Esophagus muscularis mucosa (tissue), 4 donors: ENCODE results near the gene TMEM176B. TPM values are rescaled to one million over a fixed set of nuclear protein-coding genes. Genes with fewer than 3 reads are reported as not detected.

ENCODE experiments used
- DNase-seq: peaks from one replicate; pipeline ENCODE4 v3.0.0-alpha.2; 2017; ENCODE audit errors: extremely low spot score
- H3K27ac ChIP-seq, 4 donors: fragments of 200-600 bp; sonication (generic); replicated peaks in 1 of 4; 1 replicate in 3 of 4; 2 replicates in 1 of 4; pipeline ENCODE4 v1.5.1; 2016 to 2019; ENCODE audit warnings: mild to moderate bottlenecking in 1 of 4
- H3K27me3 ChIP-seq, 4 donors: fragments of 200-600 bp; sonication (generic); one replicate each; pipeline versions ENCODE4 v1.5.1 to v1.6.0; 2016 to 2019
- H3K36me3 ChIP-seq, 4 donors: fragments of 200-600 bp; sonication (generic); one replicate each; pipeline ENCODE4 v1.5.1; 2016 to 2019
- H3K4me1 ChIP-seq, 4 donors: fragments of 200-600 bp; sonication (generic); one replicate each; pipeline ENCODE4 v1.5.1; 2016 to 2019
- H3K4me3 ChIP-seq, 4 donors: fragments of 200-600 bp; sonication (generic); 1 replicate in 2 of 4; 2 replicates in 2 of 4; pipeline ENCODE4 v1.5.1; 2016 to 2019; ENCODE audit warnings: mild to moderate bottlenecking in 4 of 4, moderate library complexity in 1 of 4
- H3K9me3 ChIP-seq, 4 donors: fragments of 200-600 bp; sonication (generic); 1 replicate in 3 of 4; 2 replicates in 1 of 4; pipeline ENCODE4 v1.5.1; 2016 to 2019
- CTCF ChIP-seq, 3 experiments: fragments of 200-600 bp in 2 of 3; fragments of 450-650 bp in 1 of 3; sonication (generic) in 2 of 3; IDR thresholded peaks; one replicate each; pipeline ENCODE4 v1.5.1; 2017 to 2019; ENCODE audit warnings: antibody characterized with exemption in 3 of 3, mild to moderate bottlenecking in 2 of 3, moderate library complexity in 1 of 3
- EP300 ChIP-seq: sonication (generic); formaldehyde crosslinking; IDR thresholded peaks from one replicate; pipeline ENCODE4 v1.6.1; 2017; ENCODE audit warnings: antibody characterized with exemption
- POLR2A ChIP-seq: fragments of 450-650 bp; IDR thresholded peaks from one replicate; pipeline ENCODE4 v1.6.1; 2017; ENCODE audit warnings: antibody characterized with exemption, moderate library complexity, mild to moderate bottlenecking, low read depth
- POLR2AphosphoS5 ChIP-seq, 2 donors: sonication (generic); formaldehyde crosslinking; IDR thresholded peaks; one replicate each; pipeline ENCODE4 v1.6.1; 2017; ENCODE audit warnings: antibody characterized with exemption in 2 of 2
- WGBS: methylation state at CpG from one replicate; pipeline ENCODE4 v1.1.5; 2018; 5-methylcytosine and 5-hydroxymethylcytosine counted together
- intact Hi-C: fragments of 100-400 bp; cut with DNase I; formaldehyde crosslinking; loops from one replicate; pipeline ENCODE4 v1.15.1; 2023
- total RNA-seq, 4 donors: library from RNA; depleted of rRNA; stranded (reverse); fragments of >200 nt; gene quantifications; one replicate each; pipeline versions ENCODE4 v1.1.0 to v1.2.1, GENCODE V29; 2016

Gene TMEM176B
- total RNA-seq, 4 donors from 2014 or later = 19.5 to 58.2 (median 54.1) TPM

- no peak for DNase-seq
- WGBS = 57% methylated on average over 4 of the region's 4 CpGs
- Histone ChIP-seq H3K4me1 (peaks cover 25 to 54% (median 36%) of the 10 kb centered on the region in 4 donors), H3K27ac (peak overlapping the region; percentile 38 to 61 (median 50)), H3K4me3 (no peak overlapping the region), H3K9me3 (no peaks in the 10 kb centered on the region), H3K27me3 (no peaks in the 10 kb centered on the region), H3K36me3 (no peaks in the 10 kb centered on the region)
- intact Hi-C loops = no loop called here
- no peak for TF ChIP-seq EP300
- TF ChIP-seq CTCF (IDR thresholded peaks at IDR 0.05) = no peak
- TF ChIP-seq POLR2A = no peak
- TF ChIP-seq POLR2AphosphoS5 (IDR thresholded peaks at IDR 0.05) = no peak
Measured at GRCh38 chr7:150784954-150785353, 15.2 kb downstream of the TMEM176B start.

GRCh38 chr7:150784120-150784736 is 15.9 kb downstream of the TMEM176B start:
- TF ChIP-seq POLR2AphosphoS5 (IDR thresholded peaks at IDR 0.05) (no peak), POLR2A (no peak), EP300 (no peak), CTCF (IDR thresholded peaks at IDR 0.05) (no peak)
- 66% methylated on average over 9 of the region's 9 CpGs for WGBS
- intact Hi-C loops = no loop called here
- Histone ChIP-seq H3K9me3 (no peaks in the 10 kb centered on the region), H3K4me1 (peaks cover 25 to 52% (median 36%) of the 10 kb centered on the region in 4 donors), H3K36me3 (no peaks in the 10 kb centered on the region), H3K4me3 (no peak overlapping the region), H3K27me3 (no peaks in the 10 kb centered on the region), H3K27ac (peak overlapping the region in 3 of 4 donors; percentile 38 to 61 (median 45))
- DNase-seq = no peak

- TF ChIP-seq EP300 (no peak), POLR2A (no peak), POLR2AphosphoS5 (IDR thresholded peaks at IDR 0.05) (no peak), CTCF (IDR thresholded peaks at IDR 0.05) (no peak)
- H3K4me3 ChIP-seq = no peak overlapping the region
- no peaks in the 10 kb centered on the region for H3K36me3 ChIP-seq
- no peaks in the 10 kb centered on the region for H3K9me3 ChIP-seq
- peaks cover 8 to 38% (median 19%) of the 10 kb centered on the region in 4 donors for H3K4me1 ChIP-seq
- intact Hi-C loops = no loop called here
- no peak for DNase-seq
- H3K27me3 ChIP-seq = no peaks in the 10 kb centered on the region
- 91% methylated on average over 2 of the region's 2 CpGs for WGBS
- H3K27ac ChIP-seq = no peak overlapping the region
Measured at GRCh38 chr7:150781961-150782360, 18.2 kb downstream of the TMEM176B start.

- no peaks in the 10 kb centered on the region for H3K27me3 ChIP-seq
- TF ChIP-seq CTCF (IDR thresholded peaks at IDR 0.05) (no peak), POLR2AphosphoS5 (IDR thresholded peaks at IDR 0.05) (no peak), EP300 (no peak), POLR2A (no peak)
- no peak for DNase-seq
- WGBS = 44% methylated on average over 3 of the region's 3 CpGs
- H3K9me3 ChIP-seq = no peaks in the 10 kb centered on the region
- H3K27ac ChIP-seq = no peak overlapping the region
- H3K4me1 ChIP-seq = peaks cover 7 to 31% (median 16%) of the 10 kb centered on the region in 4 donors
- intact Hi-C loops = no loop called here
- H3K4me3 ChIP-seq = no peak overlapping the region
- no peaks in the 10 kb centered on the region for H3K36me3 ChIP-seq
Measured at GRCh38 chr7:150781103-150781502, 19.1 kb downstream of the TMEM176B start.

- no peak for DNase-seq
- WGBS = 55% methylated on average over 3 of the region's 3 CpGs
- Histone ChIP-seq H3K4me1 (peaks cover 7 to 29% (median 11%) of the 10 kb centered on the region in 4 donors), H3K9me3 (no peaks in the 10 kb centered on the region), H3K27me3 (no peaks in the 10 kb centered on the region), H3K27ac (no peak overlapping the region), H3K4me3 (no peak overlapping the region), H3K36me3 (no peaks in the 10 kb centered on the region)
- TF ChIP-seq CTCF (IDR thresholded peaks at IDR 0.05) (no peak), POLR2AphosphoS5 (IDR thresholded peaks at IDR 0.05) (no peak), POLR2A (no peak), EP300 (no peak)
- intact Hi-C loops = no loop called here
Measured at GRCh38 chr7:150780292-150780691, 19.9 kb downstream of the TMEM176B start.
